ENCODE measurements around the gene PDP2. TPM values are rescaled to one million over a fixed set of nuclear protein-coding genes. Genes with fewer than 3 reads are reported as not detected.

The PDP2 gene
- polyA plus RNA-seq, 1 donor (not counting 4 experiments of a cell fraction or from before 2014, with no cell fraction given): 18.5 TPM

GRCh38 chr16:66886914-66887313 is 6.6 kb downstream of the PDP2 start:
- FAIRE-seq: no peak
- dilution Hi-C loops (cut with MboI; ENCODE audit: extremely low pct_ligation_motif_present, low sequenced_read_pairs): no loop called here

GRCh38 chr16:66888647-66889615 is 8.6 kb downstream of the PDP2 start:
- Histone ChIP-seq H3K9ac (ENCODE audit: control insufficient read depth, extremely low read depth, insufficient read depth, low read length) (no peak overlapping the region), H3K4me2 (ENCODE audit: control insufficient read depth, extremely low read depth, insufficient read depth, low read depth, low read length) (no peak overlapping the region), H3K4me3 (ENCODE audit: control insufficient read depth in 2 of 3, extremely low read depth in 1 of 3, insufficient read depth in 2 of 3, low read depth in 1 of 3, low read length in 3 of 3) (no peak overlapping the region), H3K27ac (ENCODE audit: control insufficient read depth, insufficient read depth, low read length) (no peak overlapping the region), H3K4me1 (ENCODE audit: control insufficient read depth, extremely low read depth, insufficient read depth, low read length) (no peaks in the 10 kb centered on the region), H2AFZ (ENCODE audit: control insufficient read depth, low read length) (no peak overlapping the region), H3K79me2 (ENCODE audit: control insufficient read depth, insufficient read depth, low read length) (peaks cover 19% of the 10 kb centered on the region), H3K36me3 (ENCODE audit: control insufficient read depth in 2 of 2, extremely low read depth in 1 of 2, insufficient read depth in 2 of 2, low read length in 2 of 2) (peaks cover 15 to 19% of the 10 kb centered on the region in 2 experiments), H3K27me3 (ENCODE audit: control insufficient read depth, extremely low read depth, insufficient read depth, low read length) (no peaks in the 10 kb centered on the region), H4K20me1 (ENCODE audit: control insufficient read depth, extremely low read depth, insufficient read depth, low read length) (peaks cover 5% of the 10 kb centered on the region), H3K9me3 (ENCODE audit: control insufficient read depth, low read depth, low read length) (no peaks in the 10 kb centered on the region), H3K9me1 (ENCODE audit: control insufficient read depth, extremely low read depth, insufficient read depth, low read length) (no peaks in the 10 kb centered on the region)
- dilution Hi-C loops (cut with MboI; ENCODE audit: extremely low pct_ligation_motif_present, low sequenced_read_pairs): no loop called here
- FAIRE-seq (no peak), DNase-seq (ENCODE audit: low read depth, low spot score) (no peak)
- TF ChIP-seq EZH2 (IDR thresholded peaks at IDR 0.05; ENCODE audit: low read length): no peak
- TF ChIP-seq CTCF (optimal IDR thresholded peaks at IDR 0.05 in 1 of 3, IDR thresholded peaks at IDR 0.05 in 1 of 3, conservative IDR thresholded peaks at IDR 0.05 in 1 of 3; ENCODE audit: extremely low read depth in 1 of 3, insufficient read depth in 2 of 3, low read length in 3 of 3): no peak

More at GRCh38 chr16:66886914-66887313, 6.6 kb downstream of the PDP2 start:
- Histone ChIP-seq H3K27me3 (ENCODE audit: control insufficient read depth, extremely low read depth, insufficient read depth, low read length) (no peaks in the 10 kb centered on the region), H3K9ac (ENCODE audit: control insufficient read depth, extremely low read depth, insufficient read depth, low read length) (no peak overlapping the region), H4K20me1 (ENCODE audit: control insufficient read depth, extremely low read depth, insufficient read depth, low read length) (peaks cover 5% of the 10 kb centered on the region), H3K9me3 (ENCODE audit: control insufficient read depth, low read depth, low read length) (no peaks in the 10 kb centered on the region), H3K4me3 (ENCODE audit: control insufficient read depth in 2 of 3, extremely low read depth in 1 of 3, insufficient read depth in 2 of 3, low read depth in 1 of 3, low read length in 3 of 3) (no peak overlapping the region), H3K36me3 (ENCODE audit: control insufficient read depth in 2 of 2, extremely low read depth in 1 of 2, insufficient read depth in 2 of 2, low read length in 2 of 2) (peaks cover 17 to 19% of the 10 kb centered on the region in 2 experiments), H3K27ac (ENCODE audit: control insufficient read depth, insufficient read depth, low read length) (no peak overlapping the region), H3K4me1 (ENCODE audit: control insufficient read depth, extremely low read depth, insufficient read depth, low read length) (no peaks in the 10 kb centered on the region), H3K4me2 (ENCODE audit: control insufficient read depth, extremely low read depth, insufficient read depth, low read depth, low read length) (no peak overlapping the region), H2AFZ (ENCODE audit: control insufficient read depth, low read length) (no peak overlapping the region), H3K79me2 (ENCODE audit: control insufficient read depth, insufficient read depth, low read length) (peaks cover 27% of the 10 kb centered on the region), H3K9me1 (ENCODE audit: control insufficient read depth, extremely low read depth, insufficient read depth, low read length) (no peaks in the 10 kb centered on the region)
- TF ChIP-seq EZH2 (IDR thresholded peaks at IDR 0.05; ENCODE audit: low read length) (no peak), CTCF (optimal IDR thresholded peaks at IDR 0.05 in 1 of 3, IDR thresholded peaks at IDR 0.05 in 1 of 3, conservative IDR thresholded peaks at IDR 0.05 in 1 of 3; ENCODE audit: extremely low read depth in 1 of 3, insufficient read depth in 2 of 3, low read length in 3 of 3) (no peak)
- no peak for DNase-seq (ENCODE audit: low read depth, low spot score)
